GM20000 (cell line): Measurements from ENCODE around the gene RASAL2.

Experiments used
- DNase-seq: peaks from one replicate; pipeline ENCODE4 v3.0.0; 2012; ENCODE audit warnings: low spot score
- CTCF ChIP-seq: IDR thresholded peaks from 2 replicates; pipeline ENCODE4 v1.5.1; 2012; ENCODE audit warnings: mild to moderate bottlenecking, control low read depth; ENCODE audit errors: extremely low read depth, missing control alignments

The RASAL2 gene

GRCh38 chr1:178061620-178062019, 32.3 kb upstream of the RASAL2 start:
- DNase-seq, result no peak
- TF ChIP-seq CTCF, result no peak

- no peak for DNase-seq
- TF ChIP-seq CTCF, result no peak
Measured at GRCh38 chr1:178064191-178064821, 29.6 kb upstream of the RASAL2 start.

- no peak for TF ChIP-seq CTCF
- DNase-seq, result no peak
Measured at GRCh38 chr1:178065250-178065649, 28.7 kb upstream of the RASAL2 start.

GRCh38 chr1:178066296-178066907, 27.5 kb upstream of the RASAL2 start:
- no peak for DNase-seq
- TF ChIP-seq CTCF, result no peak

- no peak for TF ChIP-seq CTCF
- DNase-seq, result peak; percentile 68
Measured at GRCh38 chr1:178066908-178067614, 26.8 kb upstream of the RASAL2 start.

- TF ChIP-seq CTCF, result no peak
- DNase-seq, result no peak
Measured at GRCh38 chr1:178071811-178072210, 22.1 kb upstream of the RASAL2 start.

GRCh38 chr1:178072326-178072725, 21.6 kb upstream of the RASAL2 start:
- DNase-seq, result no peak
- no peak for TF ChIP-seq CTCF
